Measurements from ENCODE around the gene ACSS1. TPM values are rescaled to one million over a fixed set of nuclear protein-coding genes. Genes with fewer than 3 reads are reported as not detected.

The ACSS1 gene
- polyA plus RNA-seq, 2 of the 4 experiments (the other 2 are of a cell fraction): 7.2 to 7.6 TPM

- POLR2A ChIA-PET: no interaction called here
- Histone ChIP-seq H3K27ac (no peak overlapping the region), H3K4me3 (no peak overlapping the region), H3K4me2 (no peak overlapping the region), H3K9me3 (peaks cover 7% of the 10 kb centered on the region), H3K4me1 (no peaks in the 10 kb centered on the region)
- ATAC-seq: no peak
- 73% methylated on average over 3 of the region's 3 CpGs for WGBS (ENCODE audit: missing lambda C conversion rate)
- CTCF ChIA-PET: interaction anchor here (0.8 to 1.4 kb wide), 6 partner anchors 10 to 1047 kb away, joined by 3 to 4 read pairs (median 3); no protein-coding TSS in a partner anchor
- FAIRE-seq: no peak
- no peak for DNase-seq (ENCODE audit: low read depth in 1 of 2, low spot score in 1 of 2)
- TF ChIP-seq ZNF302 (CRISPR knock-in tag; IDR thresholded peaks at IDR 0.05) (no peak), MYC (IDR thresholded peaks at IDR 0.05; ENCODE audit: borderline replicate concordance, low read length) (no peak)
Observed at GRCh38 chr20:24984961-24985640, 72.8 kb downstream of the ACSS1 start.

GRCh38 chr20:24983896-24984295, 74.0 kb downstream of the ACSS1 start:
- ChIA-PET POLR2A (no interaction called here), CTCF (interaction anchor here (1.2 to 1.9 kb wide), 3 partner anchors 10 to 23 kb away, joined by 3 to 8 read pairs (median 3); no protein-coding TSS in a partner anchor)
- Histone ChIP-seq H3K4me2 (no peak overlapping the region), H3K4me1 (no peaks in the 10 kb centered on the region), H3K27ac (no peak overlapping the region), H3K4me3 (no peak overlapping the region), H3K9me3 (peaks cover 12% of the 10 kb centered on the region)
- ATAC-seq (no peak), FAIRE-seq (no peak), DNase-seq (ENCODE audit: low read depth in 1 of 2, low spot score in 1 of 2) (no peak)
- 95% methylated on average over 8 of the region's 8 CpGs for WGBS (ENCODE audit: missing lambda C conversion rate)
- TF ChIP-seq POLR2A (IDR thresholded peaks at IDR 0.05; ENCODE audit: low read length) (no peak), RAD21 (conservative IDR thresholded peaks at IDR 0.05 in 1 of 2, IDR thresholded peaks at IDR 0.05 in 1 of 2) (no peak), POLR2AphosphoS2 (conservative IDR thresholded peaks at IDR 0.05; ENCODE audit: low read length) (no peak), RNF2 (IDR thresholded peaks at IDR 0.05; ENCODE audit: borderline replicate concordance, low read depth) (no peak), PHF8 (IDR thresholded peaks at IDR 0.05; ENCODE audit: borderline replicate concordance, low read depth) (no peak), ZC3H11A (IDR thresholded peaks at IDR 0.05) (no peak), CHD4 (IDR thresholded peaks at IDR 0.05; ENCODE audit: borderline replicate concordance) (no peak), MYC (IDR thresholded peaks at IDR 0.05; ENCODE audit: borderline replicate concordance, low read length) (no peak), NR3C1 (IDR thresholded peaks at IDR 0.05) (no peak), HEYL (CRISPR knock-in tag; IDR thresholded peaks at IDR 0.05) (no peak), TP53 (CRISPR knock-in tag; IDR thresholded peaks at IDR 0.05) (no peak), CBX2 (IDR thresholded peaks at IDR 0.05; ENCODE audit: borderline replicate concordance, low read depth) (no peak)

- Histone ChIP-seq H3K4me2 (no peak overlapping the region), H3K9me3 (peaks cover 14% of the 10 kb centered on the region), H3K27ac (no peak overlapping the region), H3K4me3 (no peak overlapping the region), H3K4me1 (no peaks in the 10 kb centered on the region)
- DNase-seq (ENCODE audit: low read depth in 1 of 2, low spot score in 1 of 2): no peak
- FAIRE-seq: no peak
- ATAC-seq: no peak
- no peak for TF ChIP-seq RFX5 (IDR thresholded peaks at IDR 0.05)
- no peak for TF ChIP-seq MAZ (IDR thresholded peaks at IDR 0.05; ENCODE audit: borderline replicate concordance, low read depth, low read length)
- no peak for TF ChIP-seq CBX2 (IDR thresholded peaks at IDR 0.05; ENCODE audit: borderline replicate concordance, low read depth)
- TF ChIP-seq TP53 (CRISPR knock-in tag; IDR thresholded peaks at IDR 0.05): no peak
- TF ChIP-seq ZSCAN20 (CRISPR knock-in tag; IDR thresholded peaks at IDR 0.05): no peak
- TF ChIP-seq SREBF2 (IDR thresholded peaks at IDR 0.05): no peak
- TF ChIP-seq ESRRA (IDR thresholded peaks at IDR 0.05; ENCODE audit: borderline replicate concordance, low read length): no peak
- TF ChIP-seq HEYL (CRISPR knock-in tag; IDR thresholded peaks at IDR 0.05): no peak
- no peak for TF ChIP-seq CHD4 (IDR thresholded peaks at IDR 0.05; ENCODE audit: borderline replicate concordance)
- TF ChIP-seq BHLHE40 (IDR thresholded peaks at IDR 0.05; ENCODE audit: low read depth, low read length): no peak
- no peak for TF ChIP-seq HOXA7 (CRISPR knock-in tag; IDR thresholded peaks at IDR 0.05)
- TF ChIP-seq RCOR1 (IDR thresholded peaks at IDR 0.05; ENCODE audit: low read depth, low read length): no peak
- TF ChIP-seq E2F6 (IDR thresholded peaks at IDR 0.05; ENCODE audit: borderline replicate concordance, low read depth): no peak
- TF ChIP-seq HOXB13 (CRISPR knock-in tag; IDR thresholded peaks at IDR 0.05; ENCODE audit: low read depth): no peak
- TF ChIP-seq REST (IDR thresholded peaks at IDR 0.05): no peak
- no peak for TF ChIP-seq KDM1A (IDR thresholded peaks at IDR 0.05; ENCODE audit: low read depth)
- CTCF ChIA-PET: no interaction called here
- POLR2A ChIA-PET: no interaction called here
- WGBS (ENCODE audit: missing lambda C conversion rate): 88% methylated on average over 3 of the region's 3 CpGs
Observed at GRCh38 chr20:24981790-24982189, 76.1 kb downstream of the ACSS1 start.

Data from A549 (cell line).